ENCODE measurements around the gene VSTM2B. TPM values are rescaled to one million over a fixed set of nuclear protein-coding genes. Genes with fewer than 3 reads are reported as not detected.

Gene VSTM2B
- polyA plus RNA-seq, 4 donors, result 0.47 to 1.6 (median 0.65) TPM

- DNase-seq (ENCODE audit: low read depth in 4 of 4, low spot score in 3 of 4), result no peak
Measured at GRCh38 chr19:29612801-29613595, 87.2 kb downstream of the VSTM2B start.

- no peak for DNase-seq (ENCODE audit: low read depth in 4 of 4, low spot score in 3 of 4)
Measured at GRCh38 chr19:29614046-29614445, 88.3 kb downstream of the VSTM2B start.

Other genes with a start within 250 kb of the VSTM2B start
- 10 to 100 TPM; 53.3 to 72.5 (median 61.8) TPM for gene POP4, start 80.3 kb downstream of the VSTM2B start, polyA plus RNA-seq (ENCODE audit: insufficient read length in 4 of 4)
- gene PLEKHF1, start 139.5 kb downstream of the VSTM2B start, polyA plus RNA-seq (ENCODE audit: insufficient read length in 4 of 4), result 1 to 10 TPM; 1.2 to 3.3 (median 1.8) TPM
- 10 to 100 TPM; 22.4 to 29.3 (median 25.9) TPM for gene C19orf12, start 189.3 kb downstream of the VSTM2B start, polyA plus RNA-seq (ENCODE audit: insufficient read length in 4 of 4)